ENCODE measurements around the gene LMNB1.
"Not testable (repeated sequence)": the region's sequence is repeated elsewhere in the genome, so short reads cannot be mapped to it uniquely, and the experiment has no call there.

LMNB1 gene

GRCh38 chr5:126776499-126777256, at the start of gene LMNB1:
Gene LMNB1, plus strand, starts transcription at chr5:126777136. Its CDS starts 373 bp downstream, at chr5:126777509.
- peak; percentile 98 for DNase-seq

GRCh38 chr5:126732716-126733115, 44.2 kb upstream of the LMNB1 start:
- no peak for DNase-seq

- DNase-seq: not testable (repeated sequence)
Measured at GRCh38 chr5:126734573-126734972, 42.4 kb upstream of the LMNB1 start.

- DNase-seq: no peak
Measured at GRCh38 chr5:126736141-126736540, 40.8 kb upstream of the LMNB1 start.

GRCh38 chr5:126741361-126741760, 35.6 kb upstream of the LMNB1 start:
- DNase-seq: no peak

GRCh38 chr5:126742425-126742824, 34.5 kb upstream of the LMNB1 start:
- no peak for DNase-seq

- DNase-seq: no peak
Measured at GRCh38 chr5:126744836-126745235, 32.1 kb upstream of the LMNB1 start.

- DNase-seq: no peak
Measured at GRCh38 chr5:126745259-126745992, 31.5 kb upstream of the LMNB1 start.

GRCh38 chr5:126746290-126746689, 30.6 kb upstream of the LMNB1 start:
- no peak for DNase-seq

GRCh38 chr5:126752081-126752785, 24.7 kb upstream of the LMNB1 start:
- no peak for DNase-seq

GRCh38 chr5:126753227-126753626, 23.7 kb upstream of the LMNB1 start:
- DNase-seq: no peak

GRCh38 chr5:126754609-126755008, 22.3 kb upstream of the LMNB1 start:
- no peak for DNase-seq

- DNase-seq: no peak
Measured at GRCh38 chr5:126755593-126755992, 21.3 kb upstream of the LMNB1 start.

- no peak for DNase-seq
Measured at GRCh38 chr5:126757713-126758357, 19.1 kb upstream of the LMNB1 start.

- no peak for DNase-seq
Measured at GRCh38 chr5:126763371-126763770, 13.6 kb upstream of the LMNB1 start.

GRCh38 chr5:126769703-126770102, 7.2 kb upstream of the LMNB1 start:
- DNase-seq: no peak

GRCh38 chr5:126773536-126773935, 3.4 kb upstream of the LMNB1 start:
- DNase-seq: not testable (repeated sequence)

- DNase-seq: not testable (repeated sequence)
Measured at GRCh38 chr5:126774595-126774994, 2.3 kb upstream of the LMNB1 start.

- DNase-seq: peak; percentile 70
Measured at GRCh38 chr5:126777257-126777974, 480 bp downstream of the LMNB1 start.

- peak; percentile 94 for DNase-seq
Measured at GRCh38 chr5:126777975-126778674, 1.2 kb downstream of the LMNB1 start.

GRCh38 chr5:126778675-126779403, 1.9 kb downstream of the LMNB1 start:
- no peak for DNase-seq
